ENCODE results near the gene MRPL4. TPM values are rescaled to one million over a fixed set of nuclear protein-coding genes. Genes with fewer than 3 reads are reported as not detected.

Gene MRPL4
- total and polyA plus RNA-seq, 2 of the 13 experiments (the other 11 are each of a cell fraction or from before 2014, with no cell fraction given): 40.6 to 42.5 TPM

DNA sequence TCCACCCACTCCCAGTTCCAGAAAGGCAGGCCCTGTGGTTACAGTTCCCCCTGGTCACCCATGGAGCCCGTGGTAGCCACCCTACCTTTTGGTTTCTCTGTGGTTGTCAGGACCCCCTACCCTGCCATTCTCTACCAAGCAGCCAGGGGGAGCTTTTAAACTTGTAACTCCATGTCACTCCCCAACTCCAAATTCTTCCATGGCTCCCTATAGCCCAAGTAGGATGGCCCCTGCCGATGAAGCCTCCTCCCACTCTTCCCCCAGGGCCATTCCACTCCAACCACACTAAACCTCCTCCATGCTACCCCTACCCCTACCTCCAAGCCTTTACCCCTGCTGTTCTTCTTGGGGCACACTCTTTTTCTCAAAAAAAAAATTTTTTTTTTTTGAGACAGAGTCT is 23.1 kb upstream of the MRPL4 start (continued):
- TF ChIP-seq, protein P1, sequence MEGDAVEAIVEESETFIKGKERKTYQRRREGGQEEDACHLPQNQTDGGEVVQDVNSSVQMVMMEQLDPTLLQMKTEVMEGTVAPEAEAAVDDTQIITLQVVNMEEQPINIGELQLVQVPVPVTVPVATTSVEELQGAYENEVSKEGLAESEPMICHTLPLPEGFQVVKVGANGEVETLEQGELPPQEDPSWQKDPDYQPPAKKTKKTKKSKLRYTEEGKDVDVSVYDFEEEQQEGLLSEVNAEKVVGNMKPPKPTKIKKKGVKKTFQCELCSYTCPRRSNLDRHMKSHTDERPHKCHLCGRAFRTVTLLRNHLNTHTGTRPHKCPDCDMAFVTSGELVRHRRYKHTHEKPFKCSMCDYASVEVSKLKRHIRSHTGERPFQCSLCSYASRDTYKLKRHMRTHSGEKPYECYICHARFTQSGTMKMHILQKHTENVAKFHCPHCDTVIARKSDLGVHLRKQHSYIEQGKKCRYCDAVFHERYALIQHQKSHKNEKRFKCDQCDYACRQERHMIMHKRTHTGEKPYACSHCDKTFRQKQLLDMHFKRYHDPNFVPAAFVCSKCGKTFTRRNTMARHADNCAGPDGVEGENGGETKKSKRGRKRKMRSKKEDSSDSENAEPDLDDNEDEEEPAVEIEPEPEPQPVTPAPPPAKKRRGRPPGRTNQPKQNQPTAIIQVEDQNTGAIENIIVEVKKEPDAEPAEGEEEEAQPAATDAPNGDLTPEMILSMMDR (CRISPR knock-in tag; IDR thresholded peaks at IDR 0.05): peak; percentile 61
- TF ChIP-seq, protein P2, sequence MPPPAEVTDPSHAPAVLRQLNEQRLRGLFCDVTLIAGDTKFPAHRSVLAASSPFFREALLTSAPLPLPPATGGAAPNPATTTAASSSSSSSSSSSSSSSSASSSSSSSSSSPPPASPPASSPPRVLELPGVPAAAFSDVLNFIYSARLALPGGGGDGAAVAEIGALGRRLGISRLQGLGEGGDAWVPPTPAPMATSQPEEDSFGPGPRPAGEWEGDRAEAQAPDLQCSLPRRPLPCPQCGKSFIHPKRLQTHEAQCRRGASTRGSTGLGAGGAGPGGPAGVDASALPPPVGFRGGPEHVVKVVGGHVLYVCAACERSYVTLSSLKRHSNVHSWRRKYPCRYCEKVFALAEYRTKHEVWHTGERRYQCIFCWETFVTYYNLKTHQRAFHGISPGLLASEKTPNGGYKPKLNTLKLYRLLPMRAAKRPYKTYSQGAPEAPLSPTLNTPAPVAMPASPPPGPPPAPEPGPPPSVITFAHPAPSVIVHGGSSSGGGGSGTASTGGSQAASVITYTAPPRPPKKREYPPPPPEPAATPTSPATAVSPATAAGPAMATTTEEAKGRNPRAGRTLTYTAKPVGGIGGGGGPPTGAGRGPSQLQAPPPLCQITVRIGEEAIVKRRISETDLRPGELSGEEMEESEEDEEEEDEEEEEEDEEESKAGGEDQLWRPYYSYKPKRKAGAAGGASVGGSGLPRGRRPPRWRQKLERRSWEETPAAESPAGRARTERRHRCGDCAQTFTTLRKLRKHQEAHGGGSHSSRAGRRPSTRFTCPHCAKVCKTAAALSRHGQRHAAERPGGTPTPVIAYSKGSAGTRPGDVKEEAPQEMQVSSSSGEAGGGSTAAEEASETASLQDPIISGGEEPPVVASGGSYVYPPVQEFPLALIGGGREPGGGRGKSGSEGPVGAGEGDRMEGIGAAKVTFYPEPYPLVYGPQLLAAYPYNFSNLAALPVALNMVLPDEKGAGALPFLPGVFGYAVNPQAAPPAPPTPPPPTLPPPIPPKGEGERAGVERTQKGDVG (CRISPR knock-in tag; IDR thresholded peaks at IDR 0.05; ENCODE audit: borderline replicate concordance): no peak
- TF ChIP-seq ZBTB7B (CRISPR knock-in tag; IDR thresholded peaks at IDR 0.05) (0 out of 2 replicates have a peak, but pooled peaks have one; percentile 26), SMC3 (IDR thresholded peaks at IDR 0.05; ENCODE audit: low read length) (peak; percentile 68; the same call in 1 of the 2 replicates), DNMT3B (CRISPR knock-in tag; conservative IDR thresholded peaks at IDR 0.05) (no peak), ZNF879 (CRISPR knock-in tag; IDR thresholded peaks at IDR 0.05) (no peak), KLF12 (CRISPR knock-in tag; IDR thresholded peaks at IDR 0.05; ENCODE audit: borderline replicate concordance) (no peak), LCORL (IDR thresholded peaks at IDR 0.05) (no peak), LCORL (CRISPR knock-in tag; IDR thresholded peaks at IDR 0.05) (no peak), RAD21 (CRISPR knock-in tag; IDR thresholded peaks at IDR 0.05) (peak; percentile 30; the same call in 1 of the 2 replicates), ZNF343 (CRISPR knock-in tag; IDR thresholded peaks at IDR 0.05) (no peak), XRCC5 (optimal IDR thresholded peaks at IDR 0.05; ENCODE audit: low read length) (peak; percentile 20), HIVEP1 (CRISPR knock-in tag; IDR thresholded peaks at IDR 0.05) (no peak), STAG1 (CRISPR knock-in tag; IDR thresholded peaks at IDR 0.05) (peak; percentile 52), ZNF570 (CRISPR knock-in tag; IDR thresholded peaks at IDR 0.05; ENCODE audit: borderline replicate concordance) (no peak), HOXA5 (CRISPR knock-in tag; IDR thresholded peaks at IDR 0.05) (no peak)
- TF ChIP-seq, protein P3, sequence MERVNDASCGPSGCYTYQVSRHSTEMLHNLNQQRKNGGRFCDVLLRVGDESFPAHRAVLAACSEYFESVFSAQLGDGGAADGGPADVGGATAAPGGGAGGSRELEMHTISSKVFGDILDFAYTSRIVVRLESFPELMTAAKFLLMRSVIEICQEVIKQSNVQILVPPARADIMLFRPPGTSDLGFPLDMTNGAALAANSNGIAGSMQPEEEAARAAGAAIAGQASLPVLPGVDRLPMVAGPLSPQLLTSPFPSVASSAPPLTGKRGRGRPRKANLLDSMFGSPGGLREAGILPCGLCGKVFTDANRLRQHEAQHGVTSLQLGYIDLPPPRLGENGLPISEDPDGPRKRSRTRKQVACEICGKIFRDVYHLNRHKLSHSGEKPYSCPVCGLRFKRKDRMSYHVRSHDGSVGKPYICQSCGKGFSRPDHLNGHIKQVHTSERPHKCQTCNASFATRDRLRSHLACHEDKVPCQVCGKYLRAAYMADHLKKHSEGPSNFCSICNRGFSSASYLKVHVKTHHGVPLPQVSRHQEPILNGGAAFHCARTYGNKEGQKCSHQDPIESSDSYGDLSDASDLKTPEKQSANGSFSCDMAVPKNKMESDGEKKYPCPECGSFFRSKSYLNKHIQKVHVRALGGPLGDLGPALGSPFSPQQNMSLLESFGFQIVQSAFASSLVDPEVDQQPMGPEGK (CRISPR knock-in tag; IDR thresholded peaks at IDR 0.05): no peak
- TF ChIP-seq, protein P4, sequence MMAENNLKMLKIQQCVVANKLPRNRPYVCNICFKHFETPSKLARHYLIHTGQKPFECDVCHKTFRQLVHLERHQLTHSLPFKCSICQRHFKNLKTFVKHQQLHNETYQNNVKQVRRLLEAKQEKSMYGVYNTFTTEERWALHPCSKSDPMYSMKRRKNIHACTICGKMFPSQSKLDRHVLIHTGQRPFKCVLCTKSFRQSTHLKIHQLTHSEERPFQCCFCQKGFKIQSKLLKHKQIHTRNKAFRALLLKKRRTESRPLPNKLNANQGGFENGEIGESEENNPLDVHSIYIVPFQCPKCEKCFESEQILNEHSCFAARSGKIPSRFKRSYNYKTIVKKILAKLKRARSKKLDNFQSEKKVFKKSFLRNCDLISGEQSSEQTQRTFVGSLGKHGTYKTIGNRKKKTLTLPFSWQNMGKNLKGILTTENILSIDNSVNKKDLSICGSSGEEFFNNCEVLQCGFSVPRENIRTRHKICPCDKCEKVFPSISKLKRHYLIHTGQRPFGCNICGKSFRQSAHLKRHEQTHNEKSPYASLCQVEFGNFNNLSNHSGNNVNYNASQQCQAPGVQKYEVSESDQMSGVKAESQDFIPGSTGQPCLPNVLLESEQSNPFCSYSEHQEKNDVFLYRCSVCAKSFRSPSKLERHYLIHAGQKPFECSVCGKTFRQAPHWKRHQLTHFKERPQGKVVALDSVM (CRISPR knock-in tag; IDR thresholded peaks at IDR 0.05): no peak

Data from HepG2 (cell line).